Adrenal gland (tissue), 5 donors: ENCODE results near the gene TET3.

Source experiments
- POLR2A ChIP-seq, 2 donors: fragments of 450-650 bp; IDR thresholded peaks; one replicate each; pipeline ENCODE4 v1.6.1; 2017; ENCODE audit warnings: antibody characterized with exemption in 2 of 2, mild to moderate bottlenecking in 2 of 2, moderate library complexity in 1 of 2
- TF ChIP-seq, protein P1 (sequence below), 6 experiments: fragments of 450-650 bp in 4 of 6; fragments of 200-600 bp in 2 of 6; sonication (generic) in 1 of 6; IDR thresholded peaks; 1 replicate in 5 of 6; 2 replicates in 1 of 6; pipeline versions ENCODE4 v1.5.1 to v1.8.0; 2016 to 2021; ENCODE audit warnings: antibody characterized with exemption in 6 of 6, mild to moderate bottlenecking in 2 of 6, moderate library complexity in 1 of 6
- donor health status: DM: no; HTN: no; CAD: no.

DNA sequence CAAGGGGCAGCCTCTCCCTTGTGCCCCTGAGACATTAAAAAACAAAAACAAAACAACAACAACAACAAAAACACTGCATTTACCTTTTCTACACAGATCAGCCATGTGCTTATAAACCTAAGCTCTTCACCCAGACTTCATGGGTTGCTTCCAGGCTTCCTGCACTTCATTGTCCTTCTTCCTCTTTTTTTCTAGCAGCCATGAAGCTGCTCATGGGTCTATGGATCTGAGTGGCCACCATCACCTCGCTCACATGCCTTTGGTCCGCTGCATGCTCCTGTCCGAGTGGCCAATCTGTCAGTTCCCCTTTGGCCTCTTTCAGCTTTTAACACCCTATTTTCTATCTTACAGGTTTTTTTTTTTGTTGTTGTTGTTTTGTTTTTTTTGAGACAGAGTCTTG, 9.0 kb upstream of the TET3 start:
- TF ChIP-seq, protein P1, sequence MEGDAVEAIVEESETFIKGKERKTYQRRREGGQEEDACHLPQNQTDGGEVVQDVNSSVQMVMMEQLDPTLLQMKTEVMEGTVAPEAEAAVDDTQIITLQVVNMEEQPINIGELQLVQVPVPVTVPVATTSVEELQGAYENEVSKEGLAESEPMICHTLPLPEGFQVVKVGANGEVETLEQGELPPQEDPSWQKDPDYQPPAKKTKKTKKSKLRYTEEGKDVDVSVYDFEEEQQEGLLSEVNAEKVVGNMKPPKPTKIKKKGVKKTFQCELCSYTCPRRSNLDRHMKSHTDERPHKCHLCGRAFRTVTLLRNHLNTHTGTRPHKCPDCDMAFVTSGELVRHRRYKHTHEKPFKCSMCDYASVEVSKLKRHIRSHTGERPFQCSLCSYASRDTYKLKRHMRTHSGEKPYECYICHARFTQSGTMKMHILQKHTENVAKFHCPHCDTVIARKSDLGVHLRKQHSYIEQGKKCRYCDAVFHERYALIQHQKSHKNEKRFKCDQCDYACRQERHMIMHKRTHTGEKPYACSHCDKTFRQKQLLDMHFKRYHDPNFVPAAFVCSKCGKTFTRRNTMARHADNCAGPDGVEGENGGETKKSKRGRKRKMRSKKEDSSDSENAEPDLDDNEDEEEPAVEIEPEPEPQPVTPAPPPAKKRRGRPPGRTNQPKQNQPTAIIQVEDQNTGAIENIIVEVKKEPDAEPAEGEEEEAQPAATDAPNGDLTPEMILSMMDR (IDR thresholded peaks at IDR 0.05), result no peak
- TF ChIP-seq POLR2A (IDR thresholded peaks at IDR 0.05), result no peak
